Kidney (tissue), 14 donors: ENCODE results near the gene RNASE1. TPM values are rescaled to one million over a fixed set of nuclear protein-coding genes. Genes with fewer than 3 reads are reported as not detected.

Experiments used
- DNase-seq, 5 donors: peaks; one replicate each; pipeline ENCODE4 v3.0.0-alpha.2; 2013 to 2020
- FAIRE-seq: peaks from 2 replicates; lab custom pipeline; 2012; peaks lifted over from hg19 to GRCh38; lab: Jason Lieb, UNC
- H3K27ac ChIP-seq, 2 donors: one replicate each; pipeline ENCODE4 v1.7.0; 2013; ENCODE audit warnings: low read depth in 2 of 2, low read length in 2 of 2, inconsistent platforms in 1 of 2
- H3K27me3 ChIP-seq: one replicate; pipeline ENCODE4 v1.7.1; 2013; ENCODE audit warnings: low read length, inconsistent platforms; ENCODE audit not compliant: control insufficient read depth, insufficient read depth
- H3K36me3 ChIP-seq, 3 donors: one replicate each; pipeline versions ENCODE4 v1.7.0 to v1.7.1; 2013; ENCODE audit warnings: low read length in 3 of 3, control low read depth in 1 of 3, inconsistent platforms in 1 of 3; ENCODE audit not compliant: insufficient read depth in 3 of 3, control insufficient read depth in 2 of 3
- H3K4me1 ChIP-seq, 3 donors: one replicate each; pipeline versions ENCODE4 v1.7.0 to v1.7.1; 2013; ENCODE audit warnings: low read length in 3 of 3, inconsistent platforms in 1 of 3, low read depth in 1 of 3; ENCODE audit not compliant: control insufficient read depth in 2 of 3, insufficient read depth in 2 of 3
- H3K4me3 ChIP-seq, 3 donors: one replicate each; pipeline versions ENCODE4 v1.7.0 to v1.8.1; 2013; ENCODE audit warnings: low read length in 3 of 3, control low read depth in 1 of 3, inconsistent platforms in 1 of 3
- H3K9ac ChIP-seq, 3 donors: one replicate each; pipeline versions ENCODE4 v1.7.0 to v1.7.1; 2013; ENCODE audit warnings: low read length in 3 of 3, control low read depth in 1 of 3, inconsistent platforms in 1 of 3
- H3K9me3 ChIP-seq, 3 donors: one replicate each; pipeline versions ENCODE4 v1.7.0 to v1.7.1; 2013; ENCODE audit warnings: low read length in 3 of 3, control low read depth in 1 of 3, inconsistent platforms in 1 of 3; ENCODE audit not compliant: control insufficient read depth in 2 of 3, insufficient read depth in 1 of 3
- intact Hi-C: fragments of 100-400 bp; cut with DNase I; formaldehyde crosslinking; loops from one replicate; pipeline ENCODE4 v1.11.1; 2022
- polyA plus RNA-seq: library from polyadenylated mRNA; stranded (reverse); fragments of 350-450 nt; fragmentation: Illumina TruSeq; extraction: RNeasy Lipid Tissue Mini Kit (QIAGEN cat#74804); gene quantifications from one replicate; pipeline ENCODE4 v1.2.3, GENCODE V29; 2014; ENCODE audit warnings: low read depth, low replicate concordance; ENCODE audit not compliant: insufficient read depth
- total RNA-seq: library from RNA; stranded (reverse); fragmentation: NEBNext Ultra II Directional; extraction: Animal tissue kit (Norgen Biotek cat#: 25700); gene quantifications from one replicate; pipeline ENCODE4 v1.2.1, GENCODE V29; 2021
- TF ChIP-seq, protein P1 (sequence below): IDR thresholded peaks from 3 replicates; pipeline ENCODE4 v1.5.1; 2012; ENCODE audit warnings: mild to moderate bottlenecking, moderate library complexity, borderline replicate concordance; ENCODE audit not compliant: insufficient read depth; ENCODE audit errors: extremely low read depth
- donor health status: control.
- donor health status: control.
- donor health status: control.
- donor health status: control.
- donor health status: control.
- donor health status: DM: yes; HTN: yes; CAD: no.
- donor health status: Normal renal cell carcinoma (clear cell type).

The RNASE1 gene
- total and polyA plus RNA-seq, 2 donors from 2014 or later = 201 to 476 TPM

DNA sequence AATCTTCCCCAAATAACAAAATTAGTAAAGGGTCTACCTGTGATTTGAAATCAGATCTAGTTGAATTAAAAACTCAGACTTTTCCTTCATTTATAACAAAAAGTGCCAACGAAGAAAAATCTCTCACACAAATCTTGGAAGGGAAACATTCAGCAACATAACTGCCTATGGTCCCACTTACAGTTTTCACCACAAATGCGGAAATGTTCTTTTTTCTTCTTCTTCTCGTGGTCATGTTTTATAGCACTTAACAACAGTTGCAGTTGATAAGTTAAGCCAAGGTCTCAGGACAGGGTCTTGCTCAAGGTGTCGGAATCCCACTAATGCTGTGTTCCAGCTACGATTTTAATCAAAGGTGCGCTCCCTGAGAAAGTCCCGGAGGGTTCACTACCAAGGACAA lies 11.5 kb downstream of the RNASE1 start:
- Histone ChIP-seq H3K4me1 (no peaks in the 10 kb centered on the region), H3K36me3 (no peaks in the 10 kb centered on the region), H3K27me3 (no peaks in the 10 kb centered on the region), H3K9ac (no peak overlapping the region), H3K27ac (no peak overlapping the region), H3K4me3 (no peak overlapping the region), H3K9me3 (no peaks in the 10 kb centered on the region)
- FAIRE-seq = no peak
- intact Hi-C loops = no loop called here
- TF ChIP-seq, protein P1, sequence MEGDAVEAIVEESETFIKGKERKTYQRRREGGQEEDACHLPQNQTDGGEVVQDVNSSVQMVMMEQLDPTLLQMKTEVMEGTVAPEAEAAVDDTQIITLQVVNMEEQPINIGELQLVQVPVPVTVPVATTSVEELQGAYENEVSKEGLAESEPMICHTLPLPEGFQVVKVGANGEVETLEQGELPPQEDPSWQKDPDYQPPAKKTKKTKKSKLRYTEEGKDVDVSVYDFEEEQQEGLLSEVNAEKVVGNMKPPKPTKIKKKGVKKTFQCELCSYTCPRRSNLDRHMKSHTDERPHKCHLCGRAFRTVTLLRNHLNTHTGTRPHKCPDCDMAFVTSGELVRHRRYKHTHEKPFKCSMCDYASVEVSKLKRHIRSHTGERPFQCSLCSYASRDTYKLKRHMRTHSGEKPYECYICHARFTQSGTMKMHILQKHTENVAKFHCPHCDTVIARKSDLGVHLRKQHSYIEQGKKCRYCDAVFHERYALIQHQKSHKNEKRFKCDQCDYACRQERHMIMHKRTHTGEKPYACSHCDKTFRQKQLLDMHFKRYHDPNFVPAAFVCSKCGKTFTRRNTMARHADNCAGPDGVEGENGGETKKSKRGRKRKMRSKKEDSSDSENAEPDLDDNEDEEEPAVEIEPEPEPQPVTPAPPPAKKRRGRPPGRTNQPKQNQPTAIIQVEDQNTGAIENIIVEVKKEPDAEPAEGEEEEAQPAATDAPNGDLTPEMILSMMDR = no peak
- no peak for DNase-seq

DNA sequence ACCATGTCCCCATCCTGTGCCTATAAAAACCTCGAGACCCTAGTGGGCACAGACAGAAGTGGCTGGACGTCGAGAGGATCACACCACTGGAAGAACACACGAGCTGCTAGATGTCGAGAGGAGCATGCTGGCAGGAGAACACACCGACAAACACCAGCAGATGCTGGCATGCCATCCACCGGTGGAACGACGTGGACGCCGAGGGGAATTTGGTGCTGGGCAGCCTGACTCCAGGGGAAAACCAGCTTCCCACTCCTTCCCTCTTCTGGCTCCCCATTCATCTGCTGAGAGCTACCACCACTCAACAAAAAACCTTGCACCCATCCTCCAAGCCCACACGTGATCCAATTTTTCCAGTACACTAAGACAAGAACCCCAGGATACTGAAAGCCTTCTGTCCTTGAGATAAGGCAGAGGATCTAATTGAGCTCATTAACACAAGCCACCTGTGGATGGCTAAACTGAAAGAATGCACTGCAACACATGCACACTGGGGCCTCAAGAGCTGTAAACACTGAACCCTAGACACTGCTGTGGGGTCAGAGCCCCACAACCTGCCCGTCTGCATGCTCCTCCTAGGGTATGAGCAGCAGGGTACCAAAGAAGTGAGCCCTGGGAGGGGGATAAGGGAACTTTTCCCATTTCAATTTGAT lies 12.1 kb downstream of the RNASE1 start:
- DNase-seq (no peak), FAIRE-seq (no peak)
- Histone ChIP-seq H3K27ac (no peak overlapping the region), H3K9me3 (no peaks in the 10 kb centered on the region), H3K4me3 (no peak overlapping the region), H3K4me1 (no peaks in the 10 kb centered on the region), H3K27me3 (no peaks in the 10 kb centered on the region), H3K36me3 (no peaks in the 10 kb centered on the region), H3K9ac (no peak overlapping the region)
- intact Hi-C loops = no loop called here
- TF ChIP-seq, protein P1 = no peak

DNA sequence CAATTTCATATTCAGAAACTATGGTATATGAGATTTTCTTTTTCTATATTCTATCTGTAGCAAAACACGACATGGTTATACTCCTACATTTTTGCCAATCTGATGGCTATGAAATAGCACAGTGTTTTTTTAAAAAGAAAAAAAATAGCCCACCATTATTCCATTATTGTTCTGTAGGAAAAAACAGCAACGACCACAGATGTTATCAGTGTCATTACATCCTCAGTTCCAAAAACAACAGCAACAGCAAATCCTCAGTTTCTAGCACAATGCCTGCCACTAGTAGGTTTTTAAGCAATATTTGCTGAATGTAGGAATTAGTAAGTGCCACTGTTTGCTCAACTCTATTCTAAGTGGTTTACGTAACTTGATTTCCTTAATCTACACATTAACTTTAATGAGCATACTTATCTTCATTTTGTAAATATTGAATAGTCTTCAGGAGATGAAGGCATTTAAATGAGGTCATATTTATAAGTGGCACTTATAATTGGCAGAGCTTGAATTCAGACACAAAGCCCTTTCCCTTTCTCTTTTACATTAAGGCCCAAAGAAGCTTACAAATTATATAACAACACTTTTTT lies 13.3 kb downstream of the RNASE1 start:
- no peak overlapping the region for H3K4me3 ChIP-seq
- no peak overlapping the region for H3K9ac ChIP-seq
- TF ChIP-seq, protein P1 = no peak
- no peaks in the 10 kb centered on the region for H3K4me1 ChIP-seq
- H3K9me3 ChIP-seq = no peaks in the 10 kb centered on the region
- no peaks in the 10 kb centered on the region for H3K36me3 ChIP-seq
- no peaks in the 10 kb centered on the region for H3K27me3 ChIP-seq
- DNase-seq = no peak
- intact Hi-C loops = no loop called here
- no peak overlapping the region for H3K27ac ChIP-seq
- FAIRE-seq = no peak
